Measurements from ENCODE around the gene PEX11A.

The PEX11A gene

GRCh38 chr15:89632563-89633430 lies 57.8 kb downstream of the PEX11A start:
- no peak overlapping the region for H2AFZ ChIP-seq (ENCODE audit: low read length)
- no peaks in the 10 kb centered on the region for H3K9me2 ChIP-seq (ENCODE audit: low read depth, low read length)
- no peaks in the 10 kb centered on the region for H3K27me3 ChIP-seq (ENCODE audit: insufficient read depth, low read length)
- H3K4me2 ChIP-seq (ENCODE audit: low read length), result no peak overlapping the region
- no peak overlapping the region for H3K27ac ChIP-seq (ENCODE audit: low read depth, low read length, poor library complexity, severe bottlenecking)
- H3K36me3 ChIP-seq (ENCODE audit: insufficient read depth, low read length), result peaks cover 37% of the 10 kb centered on the region
- H3F3A ChIP-seq (ENCODE audit: insufficient read depth, low read length), result no peaks in the 10 kb centered on the region
- TF ChIP-seq CTCF (IDR thresholded peaks at IDR 0.05; ENCODE audit: low read length), result no peak
- no peak for TF ChIP-seq EZH2 (IDR thresholded peaks at IDR 0.05; ENCODE audit: borderline replicate concordance, low read length)
- H3K9me3 ChIP-seq (ENCODE audit: low read length), result 0 out of 2 replicates have a peak, but pooled peaks cover 6% of the 10 kb centered on the region
- no peak overlapping the region for H3K9ac ChIP-seq (ENCODE audit: low read length)
- H3K4me3 ChIP-seq (ENCODE audit: low read depth, low read length, poor library complexity, severe bottlenecking), result no peak overlapping the region
- no peaks in the 10 kb centered on the region for H4K20me1 ChIP-seq (ENCODE audit: insufficient read depth, low read length)
- H3K4me1 ChIP-seq (ENCODE audit: insufficient read depth, low read length, severe bottlenecking), result no peaks in the 10 kb centered on the region
- H3K79me2 ChIP-seq (ENCODE audit: insufficient read depth, low read length), result no peaks in the 10 kb centered on the region

- Histone ChIP-seq H3K27me3 (ENCODE audit: insufficient read depth, low read length) (no peaks in the 10 kb centered on the region), H2AFZ (ENCODE audit: low read length) (no peak overlapping the region), H3K4me3 (ENCODE audit: low read depth, low read length, poor library complexity, severe bottlenecking) (no peak overlapping the region), H3K9me2 (ENCODE audit: low read depth, low read length) (no peaks in the 10 kb centered on the region), H4K20me1 (ENCODE audit: insufficient read depth, low read length) (no peaks in the 10 kb centered on the region), H3K27ac (ENCODE audit: low read depth, low read length, poor library complexity, severe bottlenecking) (no peak overlapping the region), H3F3A (ENCODE audit: insufficient read depth, low read length) (no peaks in the 10 kb centered on the region), H3K9ac (ENCODE audit: low read length) (no peak overlapping the region), H3K36me3 (ENCODE audit: insufficient read depth, low read length) (peaks cover 46% of the 10 kb centered on the region), H3K79me2 (ENCODE audit: insufficient read depth, low read length) (no peaks in the 10 kb centered on the region), H3K9me3 (ENCODE audit: low read length) (0 out of 2 replicates have a peak, but pooled peaks cover 6% of the 10 kb centered on the region), H3K4me2 (ENCODE audit: low read length) (no peak overlapping the region), H3K4me1 (ENCODE audit: insufficient read depth, low read length, severe bottlenecking) (no peaks in the 10 kb centered on the region)
- TF ChIP-seq EZH2 (IDR thresholded peaks at IDR 0.05; ENCODE audit: borderline replicate concordance, low read length), result no peak
- TF ChIP-seq CTCF (IDR thresholded peaks at IDR 0.05; ENCODE audit: low read length), result no peak
Observed at GRCh38 chr15:89631902-89632264, 58.7 kb downstream of the PEX11A start.

Data from OCI-LY1 (cell line).